ENCODE results near the gene TRAPPC6A. TPM values are rescaled to one million over a fixed set of nuclear protein-coding genes. Genes with fewer than 3 reads are reported as not detected.

The TRAPPC6A gene
- total RNA-seq, 1 experiment from 2014 or later = 59.7 TPM

GRCh38 chr19:45125360-45125759, 52.7 kb downstream of the TRAPPC6A start (continued):
- no peak for TF ChIP-seq HMGXB4 (CRISPR knock-in tag; IDR thresholded peaks at IDR 0.05)
- no peak for TF ChIP-seq PRRX2 (CRISPR knock-in tag; IDR thresholded peaks at IDR 0.05)
- TF ChIP-seq MYBL2 (CRISPR knock-in tag; IDR thresholded peaks at IDR 0.05) = no peak
- TF ChIP-seq PREB (CRISPR knock-in tag; IDR thresholded peaks at IDR 0.05; ENCODE audit: borderline replicate concordance) = no peak
- TF ChIP-seq ATF6 (CRISPR knock-in tag; IDR thresholded peaks at IDR 0.05) = no peak

- TF ChIP-seq GABPB1 (CRISPR knock-in tag; IDR thresholded peaks at IDR 0.05) (no peak), IRF1 (CRISPR knock-in tag; IDR thresholded peaks at IDR 0.05) (no peak), NFE2L1 (CRISPR knock-in tag; IDR thresholded peaks at IDR 0.05) (no peak), HMGXB4 (CRISPR knock-in tag; IDR thresholded peaks at IDR 0.05) (no peak), NFATC4 (CRISPR knock-in tag; IDR thresholded peaks at IDR 0.05) (no peak), ZNF121 (CRISPR knock-in tag; IDR thresholded peaks at IDR 0.05) (no peak), FOXK1 (CRISPR knock-in tag; IDR thresholded peaks at IDR 0.05) (no peak), ZNF423 (CRISPR knock-in tag; IDR thresholded peaks at IDR 0.05) (no peak), OVOL2 (CRISPR knock-in tag; IDR thresholded peaks at IDR 0.05; ENCODE audit: borderline replicate concordance) (no peak), NFYB (CRISPR knock-in tag; conservative IDR thresholded peaks at IDR 0.05; ENCODE audit: low read depth) (no peak), ZNF425 (CRISPR knock-in tag; conservative IDR thresholded peaks at IDR 0.05) (no peak), IRF2 (CRISPR knock-in tag; IDR thresholded peaks at IDR 0.05; ENCODE audit: borderline replicate concordance, low read depth) (no peak)
- Mint-ChIP-seq H3K36me3 (no peaks in the 10 kb centered on the region), H3K4me1 (peaks cover 7% of the 10 kb centered on the region), H3K4me3 (no peak overlapping the region), H3K9me3 (no peaks in the 10 kb centered on the region), H3K27me3 (ENCODE audit: low read depth) (no peaks in the 10 kb centered on the region), H3K27ac (peak overlapping the region; percentile 17; the same call in 1 of the 2 replicates)
- DNase-seq (ENCODE audit: low spot score) (no peak), ATAC-seq (no peak)
- ChIA-PET POLR2A (no interaction called here), CTCF (interaction anchor here (0.7 to 1.6 kb wide), 2 partner anchors 64 to 117 kb away, joined by 3 to 4 read pairs; no protein-coding TSS in a partner anchor)
Observed at GRCh38 chr19:45124021-45124420, 54.0 kb downstream of the TRAPPC6A start.
